GM18520 (cell line): Measurements from ENCODE around the gene TLE1.
A peak's percentile ranks its signal among the peaks of the same experiment; 100 is the strongest.

Experiments
- ATAC-seq: cut with Tn5 transposase; IDR thresholded peaks from one replicate; pipeline ENCODE4 v1.9.1; 2021; ENCODE audit not compliant: unreplicated experiment

TLE1 gene

DNA sequence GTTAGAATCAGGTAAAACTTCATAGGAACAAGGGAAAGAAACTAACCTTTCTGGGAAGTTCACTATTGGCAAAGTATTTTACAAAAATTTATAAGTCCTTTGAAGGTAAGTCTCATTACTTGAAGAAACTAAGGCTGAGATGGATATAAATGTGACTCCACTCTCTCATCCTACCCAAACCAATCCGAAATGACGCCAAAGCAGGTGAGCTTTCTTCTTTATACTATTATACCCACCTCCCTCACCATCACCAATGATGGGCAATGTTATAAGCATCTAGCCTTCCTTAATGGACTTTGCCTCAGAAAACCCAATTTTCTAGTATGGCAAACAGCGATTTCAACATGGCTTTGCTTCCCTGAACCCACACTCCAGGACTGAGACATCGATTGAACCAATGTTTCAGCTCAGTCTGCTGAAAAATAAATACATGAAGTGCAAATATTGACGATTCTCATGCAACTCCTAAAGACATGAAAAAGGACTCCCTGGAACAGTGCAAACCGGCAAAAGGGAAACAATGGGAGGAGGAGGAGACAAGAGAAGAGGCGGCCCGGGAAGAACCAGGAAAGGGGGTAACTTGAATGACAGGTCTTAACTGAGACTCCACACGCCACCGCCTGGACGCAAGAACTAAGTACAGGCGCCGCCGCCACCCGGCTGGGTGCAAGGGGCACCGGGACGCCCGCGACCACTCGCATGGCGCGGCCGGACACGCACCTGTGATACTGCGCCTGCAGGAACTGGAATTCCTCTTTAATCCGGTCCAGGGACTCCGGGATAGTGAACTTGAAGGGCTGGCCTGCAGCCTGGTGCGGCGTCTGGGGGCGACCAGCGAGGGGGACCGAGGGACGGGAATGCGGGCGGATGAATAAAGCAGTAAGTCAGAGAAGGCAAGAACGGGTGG is 2.5 kb downstream of the TLE1 start:
- peak; percentile 18 for ATAC-seq

DNA sequence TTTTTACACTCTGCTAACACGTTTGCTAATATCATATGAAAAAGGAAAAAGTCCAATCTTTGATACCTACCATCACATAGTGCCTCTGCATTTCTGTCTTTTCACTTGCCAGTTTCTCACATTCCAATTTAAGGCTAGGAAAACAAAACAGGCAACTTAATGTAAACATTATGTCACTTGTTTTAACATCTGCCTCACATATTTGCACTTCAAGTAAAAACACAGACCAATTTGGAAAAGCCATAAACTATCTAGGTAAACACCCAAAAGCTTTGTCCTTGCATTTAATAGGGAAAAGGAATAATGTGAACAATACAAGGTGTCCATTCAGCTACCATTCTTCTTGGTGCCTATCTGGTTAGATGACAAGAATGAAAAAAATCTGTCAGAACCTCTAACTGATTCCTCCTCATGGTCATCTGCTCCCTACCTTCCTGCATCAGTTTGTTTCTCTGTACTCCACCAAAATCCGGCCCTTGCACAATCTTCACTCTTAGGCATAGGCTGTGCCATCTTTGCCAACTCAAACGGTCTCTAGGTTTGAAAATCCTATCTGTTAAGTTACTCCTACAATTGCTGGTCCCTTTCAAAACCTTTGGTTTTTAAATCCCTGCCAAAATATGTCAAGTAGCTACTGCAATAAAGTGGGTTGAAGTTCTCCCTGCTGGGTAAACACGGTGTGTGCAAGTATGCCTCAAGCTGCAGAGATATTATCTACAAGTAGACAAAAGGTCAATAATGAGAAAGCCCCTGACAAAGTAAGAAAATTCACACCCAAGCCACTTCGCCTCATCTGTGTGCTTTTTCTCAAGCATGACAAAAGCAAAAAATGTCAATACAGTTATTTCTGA is 3.4 kb downstream of the TLE1 start:
- no peak for ATAC-seq

DNA sequence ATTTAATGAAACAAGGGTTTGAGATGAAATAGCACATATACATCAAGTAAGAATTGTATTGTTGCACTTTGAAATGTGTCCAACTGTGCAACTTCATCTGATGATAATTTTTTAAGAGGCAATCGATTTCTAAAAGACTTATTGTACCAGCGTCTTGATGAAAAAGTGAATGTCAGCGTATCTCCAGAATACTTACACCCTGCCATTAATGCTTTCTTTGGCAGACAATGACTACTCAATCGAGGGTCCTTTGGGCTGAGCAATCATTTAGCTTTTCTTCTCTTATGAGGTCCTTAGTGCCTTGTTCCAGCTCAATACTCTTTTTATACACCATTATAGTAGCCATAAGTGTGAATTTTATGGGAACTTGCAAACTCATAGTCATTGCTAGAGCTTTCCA is 4.7 kb downstream of the TLE1 start:
- no peak for ATAC-seq

DNA sequence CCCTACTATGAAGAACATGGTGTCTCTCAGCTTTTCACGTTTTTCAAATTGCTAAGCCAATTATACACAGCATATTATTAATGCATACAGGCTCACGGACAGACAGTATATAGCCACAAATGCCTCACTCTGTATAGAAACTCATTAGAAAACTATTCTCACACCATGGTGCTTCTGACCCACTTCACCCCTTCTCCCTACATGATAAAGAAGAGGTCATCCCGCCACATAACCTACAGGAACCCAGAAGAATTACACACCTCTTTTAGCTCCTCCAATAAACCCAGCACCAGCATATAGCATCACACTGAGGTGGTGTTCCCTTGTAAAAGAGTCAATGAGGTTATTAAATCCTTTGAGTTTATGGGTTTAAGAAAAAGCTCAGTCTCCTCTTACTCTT is 5.6 kb downstream of the TLE1 start:
- ATAC-seq = no peak

DNA sequence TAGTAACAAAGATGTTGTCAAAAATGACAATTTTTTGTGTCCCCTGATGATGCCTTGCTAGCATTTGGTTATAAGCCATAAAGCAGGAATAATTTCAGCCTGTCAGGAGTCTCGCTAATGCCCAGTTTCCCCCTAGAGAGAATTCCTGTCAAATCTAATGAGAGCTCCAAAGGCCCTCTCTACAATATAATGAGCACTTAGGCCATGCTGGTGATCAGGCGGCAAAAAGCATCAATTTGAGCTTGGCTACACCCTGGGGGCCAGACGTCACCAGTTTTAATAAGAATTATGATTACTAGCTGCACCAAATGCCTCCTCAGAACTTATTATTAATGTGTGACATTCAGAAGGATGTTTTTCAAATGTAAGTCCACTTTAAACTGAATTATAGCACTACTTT is 6.1 kb downstream of the TLE1 start:
- no peak for ATAC-seq

DNA sequence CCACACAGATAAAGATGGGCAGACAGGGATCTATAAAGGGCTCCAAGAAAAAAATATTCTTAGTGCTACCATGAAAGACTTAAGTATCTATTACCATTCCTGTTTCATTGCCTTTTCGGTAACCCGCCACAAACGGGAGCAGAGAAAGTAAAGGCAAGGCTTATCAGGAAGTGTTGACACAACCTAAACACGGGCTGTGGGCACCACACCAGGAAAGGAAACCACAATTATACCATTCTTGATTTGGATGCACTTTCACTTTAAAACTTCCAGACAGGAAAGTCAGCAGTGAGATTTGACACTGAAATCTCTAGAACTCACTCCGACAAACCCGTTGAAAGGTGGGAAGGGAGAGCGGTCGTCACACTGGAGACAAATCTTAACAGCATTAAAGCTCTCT is 6.5 kb downstream of the TLE1 start:
- no peak for ATAC-seq

DNA sequence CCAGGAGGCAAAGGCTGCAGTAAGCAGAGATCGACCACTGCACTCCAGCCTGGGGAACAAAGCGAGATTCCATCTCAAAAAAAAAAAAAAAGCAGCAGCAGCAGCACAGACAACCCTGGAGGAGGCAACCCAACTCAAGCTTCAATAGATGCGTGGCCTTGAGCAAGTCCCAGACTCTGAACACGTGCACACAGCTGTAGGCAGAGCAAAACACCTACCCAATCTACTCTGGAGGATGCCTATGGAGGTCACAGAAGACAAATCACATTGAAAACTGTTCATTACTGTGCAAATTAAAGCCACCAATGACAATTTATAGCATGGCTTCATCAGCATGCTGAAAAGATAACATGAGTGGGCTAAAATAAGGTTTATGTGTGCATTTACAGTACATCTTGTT is 7.2 kb downstream of the TLE1 start:
- no peak for ATAC-seq

DNA sequence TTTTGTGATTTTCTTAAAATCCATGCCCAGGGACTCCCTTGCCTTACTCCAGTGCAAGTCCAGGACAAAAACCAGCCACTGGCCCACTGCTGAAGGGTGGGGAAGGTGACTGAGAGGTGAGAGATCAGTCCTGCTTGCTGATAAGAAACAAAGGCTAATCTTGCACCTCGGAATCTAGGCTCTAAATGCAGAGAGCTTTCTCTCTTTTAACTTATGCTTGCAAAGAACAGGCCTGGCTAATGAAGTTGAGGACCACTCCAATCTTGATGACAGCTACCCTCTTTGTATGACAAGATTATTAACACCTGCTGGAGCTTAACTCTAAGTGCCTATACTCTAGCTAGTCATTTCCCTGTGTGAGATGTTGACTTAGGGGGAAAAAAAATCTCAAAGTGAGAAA is 8.8 kb downstream of the TLE1 start:
- ATAC-seq = no peak

DNA sequence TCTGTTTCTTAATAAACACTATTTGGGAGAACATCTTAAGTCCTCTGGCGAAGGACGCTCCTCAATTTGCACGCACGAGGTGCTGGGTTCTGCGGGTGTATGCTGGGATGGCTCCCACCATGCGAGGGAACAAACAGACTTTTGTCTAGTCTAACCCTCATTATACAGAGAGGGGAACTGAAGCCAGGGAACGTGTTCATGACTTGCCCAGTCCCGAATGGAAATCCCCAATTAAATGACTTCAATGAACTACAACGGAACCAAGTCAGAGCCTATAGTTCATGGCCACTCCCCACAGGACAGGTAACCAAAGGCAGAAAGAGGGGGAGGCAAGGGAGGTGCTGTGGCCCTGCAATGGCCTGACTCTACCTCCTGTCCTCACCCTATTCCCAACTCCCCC is 9.3 kb downstream of the TLE1 start:
- no peak for ATAC-seq

DNA sequence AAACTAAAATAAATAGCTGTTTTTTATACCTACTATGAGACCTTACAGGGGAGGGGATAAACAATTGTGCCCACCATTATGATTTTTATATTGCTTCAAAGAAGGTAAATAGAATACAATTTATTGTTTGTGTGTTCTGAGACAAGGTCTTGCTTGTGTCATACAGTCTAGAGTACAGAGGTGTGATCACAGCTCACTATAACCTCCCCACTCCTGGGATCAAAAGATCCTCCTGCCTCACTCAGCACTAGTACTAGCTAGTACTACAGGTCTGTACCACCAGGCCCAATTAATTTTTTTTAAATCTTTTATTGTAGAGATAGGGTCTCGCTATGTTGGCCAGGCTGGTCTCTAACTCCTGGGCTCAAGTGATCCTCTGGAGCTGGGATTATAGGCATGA is 11.3 kb downstream of the TLE1 start:
- no peak for ATAC-seq

DNA sequence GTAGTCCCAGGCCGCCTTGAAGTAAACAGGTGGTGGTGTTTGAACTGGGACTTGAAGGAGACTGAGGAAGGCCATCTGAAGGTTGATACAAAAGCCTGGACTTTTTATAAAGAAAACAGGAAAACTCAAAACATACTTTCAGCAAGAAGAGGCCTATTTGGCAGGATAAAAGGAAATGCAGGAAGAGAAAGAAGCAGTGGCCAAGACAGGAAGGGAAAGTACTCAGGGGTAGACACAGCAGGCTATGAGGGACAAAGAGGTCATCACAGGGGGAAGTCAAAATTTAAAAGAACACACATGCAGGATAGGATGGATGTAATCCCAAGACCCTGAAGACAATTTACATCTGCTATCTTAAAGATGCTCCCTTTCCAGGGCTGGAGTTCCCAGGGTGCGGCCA is 13.0 kb downstream of the TLE1 start:
- ATAC-seq = no peak

DNA sequence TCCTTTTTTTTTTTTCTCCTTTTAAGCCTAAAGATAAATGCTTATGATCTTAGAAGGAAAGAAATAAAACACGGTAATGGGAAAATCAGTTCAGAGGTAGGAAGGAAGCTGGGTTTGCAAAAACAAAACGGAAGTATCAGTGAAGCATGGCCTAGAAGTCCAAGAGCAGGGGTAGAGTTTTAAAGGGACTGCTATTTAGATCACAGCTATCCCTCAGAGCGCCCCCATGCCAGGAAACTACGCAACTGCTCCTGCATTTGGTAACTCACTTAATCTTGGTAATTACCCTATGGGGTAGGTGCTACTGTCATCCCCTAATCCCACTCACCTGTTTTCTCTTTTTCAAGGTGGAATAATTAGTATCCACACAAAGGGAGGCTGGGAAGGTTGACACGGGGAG is 16.0 kb downstream of the TLE1 start:
- ATAC-seq = no peak

DNA sequence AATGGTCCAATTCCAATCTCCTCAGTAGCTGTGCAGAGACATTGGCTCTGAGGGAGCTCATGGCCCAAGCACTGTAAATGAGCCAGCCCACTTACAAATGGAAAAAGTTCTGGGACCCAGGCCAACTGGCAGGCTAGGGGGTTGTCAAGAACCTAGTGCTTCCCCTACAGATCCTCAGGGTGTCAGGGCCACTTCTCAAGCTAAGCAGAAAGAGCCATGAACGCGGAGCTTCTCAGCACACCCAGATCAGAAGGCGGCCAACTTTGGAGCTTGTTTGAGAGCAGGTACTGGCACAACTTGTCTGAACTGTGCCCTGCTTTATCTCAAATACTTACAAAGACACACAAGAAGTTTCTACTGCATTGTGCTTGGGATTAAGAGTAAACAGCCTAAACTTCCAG is 17.5 kb downstream of the TLE1 start:
- no peak for ATAC-seq

DNA sequence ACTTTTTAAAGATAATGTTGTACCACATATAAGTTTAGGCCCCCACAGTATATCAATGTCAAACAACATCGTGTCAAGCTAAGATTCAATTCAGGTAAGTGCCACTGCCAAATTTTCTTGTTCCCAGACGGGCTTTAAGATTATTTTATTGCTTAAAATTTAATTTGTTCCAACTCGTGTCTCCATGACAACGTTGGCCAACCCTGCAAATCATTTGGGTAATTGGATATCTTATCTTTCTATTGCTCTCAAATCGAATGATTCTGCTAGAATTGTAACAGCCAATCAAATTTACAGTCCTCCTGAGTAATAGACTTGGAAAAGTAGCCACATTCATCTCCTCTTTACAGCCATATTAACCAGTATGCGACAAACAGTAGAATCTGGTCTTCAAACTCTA is 19.5 kb downstream of the TLE1 start:
- no peak for ATAC-seq

DNA sequence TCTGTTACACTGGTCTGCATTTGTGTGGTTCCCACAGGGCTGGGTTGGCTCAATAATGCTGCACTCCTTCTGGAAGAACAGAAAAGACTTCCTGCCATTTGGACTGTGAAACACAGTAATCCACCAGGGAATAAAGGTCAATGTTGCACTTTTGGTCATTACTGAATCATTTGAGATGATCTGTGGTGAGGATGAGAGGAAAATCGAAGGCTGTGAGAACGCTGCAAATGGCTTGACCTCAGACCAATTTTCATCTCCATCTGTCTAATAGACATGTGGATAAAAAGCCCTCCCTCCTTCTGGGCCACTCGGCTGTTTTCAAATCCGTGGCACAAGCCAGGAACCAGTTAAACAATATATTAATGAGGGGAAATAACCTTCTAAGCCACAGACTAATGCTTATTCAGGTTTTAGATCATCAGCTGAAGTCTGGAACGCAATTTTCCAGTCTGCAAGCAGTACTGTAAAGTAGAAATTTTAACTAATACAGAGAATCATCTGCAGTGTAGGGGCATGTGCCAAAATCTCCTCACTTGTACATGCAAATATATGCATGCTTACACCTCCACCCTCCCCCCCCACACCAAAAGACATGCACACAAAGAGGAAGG is 20.2 kb downstream of the TLE1 start:
- peak; percentile 62 for ATAC-seq

DNA sequence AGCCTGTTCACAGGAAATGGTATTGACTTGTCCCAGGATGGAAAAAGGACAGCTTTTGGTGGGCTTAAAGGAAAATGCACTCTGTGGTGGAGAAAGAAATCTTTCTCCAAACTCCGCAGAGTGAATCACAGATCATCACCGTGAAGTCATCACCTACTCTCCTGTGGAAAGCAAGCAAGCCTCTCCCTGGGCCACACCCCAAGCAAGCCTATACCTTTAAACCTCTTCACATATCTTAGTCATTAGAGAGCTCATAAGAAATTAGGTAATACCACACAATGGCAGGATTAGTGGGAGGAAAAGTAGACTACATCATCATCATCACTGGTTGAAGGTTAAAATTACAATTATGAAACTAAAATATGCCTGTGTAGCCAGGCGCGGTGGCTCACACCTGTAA is 23.2 kb downstream of the TLE1 start:
- no peak for ATAC-seq

DNA sequence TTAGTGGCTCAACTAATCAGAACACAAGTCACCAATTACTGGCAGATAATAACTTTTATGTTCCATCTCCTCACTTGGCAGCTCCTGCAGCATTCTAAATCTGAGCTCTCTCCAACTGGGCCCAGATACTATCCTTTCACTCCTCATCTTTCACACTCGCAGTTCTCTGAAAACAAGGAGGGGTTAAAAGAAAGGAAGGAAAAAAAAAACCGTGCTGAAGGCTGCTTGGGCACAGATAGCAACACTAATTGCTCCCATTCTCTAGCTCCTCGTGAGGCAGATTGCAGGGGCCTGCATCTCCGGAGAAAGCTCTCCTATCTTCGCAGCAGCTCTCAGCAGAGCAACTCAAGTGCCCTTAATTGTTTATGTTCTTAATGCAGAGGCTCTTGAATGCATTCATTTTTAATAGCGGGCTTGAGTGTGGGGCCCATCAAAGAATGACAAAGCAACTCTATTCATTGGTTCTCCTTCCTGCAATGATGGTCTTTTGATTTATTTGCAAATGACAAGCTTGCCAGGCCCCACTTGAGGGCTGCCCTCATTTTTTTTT is 23.9 kb downstream of the TLE1 start:
- no peak for ATAC-seq

DNA sequence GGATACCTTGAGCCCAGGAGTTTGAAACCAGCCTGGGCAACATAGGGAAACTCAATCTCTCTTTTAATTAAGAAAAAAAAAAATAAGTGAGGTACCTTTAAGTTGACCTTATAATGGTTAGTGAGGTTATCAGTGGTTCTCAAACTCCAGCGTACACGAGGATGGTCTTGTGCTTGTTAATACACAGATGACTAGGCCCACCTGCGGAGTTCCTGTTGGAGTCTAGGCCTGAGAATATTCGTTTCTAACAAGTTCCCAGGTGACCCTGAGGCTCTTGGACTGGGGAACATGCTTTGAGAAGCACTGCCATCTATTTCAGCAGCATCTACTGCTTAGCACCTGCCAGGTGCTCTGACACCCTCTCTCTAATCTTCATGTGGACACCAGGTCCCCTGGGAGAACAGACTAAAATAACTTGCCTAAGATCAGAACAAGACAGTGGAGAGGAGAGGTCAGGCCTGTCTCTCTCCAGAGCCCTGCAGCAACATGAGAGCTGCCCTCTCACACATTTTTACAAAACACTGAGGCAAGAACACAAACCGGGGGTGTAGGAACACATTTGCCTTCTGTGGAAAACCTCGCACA is 24.6 kb downstream of the TLE1 start:
- peak; percentile 45 for ATAC-seq

DNA sequence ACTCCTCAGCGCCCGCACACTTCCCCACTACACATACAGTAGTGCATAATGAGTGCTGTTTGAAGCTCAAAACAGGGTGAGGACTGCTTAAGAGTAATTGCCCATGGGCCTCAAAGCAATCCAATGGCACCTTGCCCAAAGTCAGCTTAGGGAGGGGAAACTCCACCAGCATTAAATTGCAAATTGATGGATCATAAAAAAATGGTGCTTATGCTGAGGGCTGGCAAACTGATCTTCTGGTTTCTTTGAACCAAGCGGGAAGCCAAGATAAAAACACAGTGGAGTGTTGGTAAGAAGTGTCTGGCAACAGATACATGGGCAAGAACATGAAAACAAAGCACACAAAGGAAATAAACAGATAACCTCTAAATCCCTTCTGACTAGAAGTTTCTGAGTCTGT is 28.0 kb downstream of the TLE1 start:
- ATAC-seq = no peak

DNA sequence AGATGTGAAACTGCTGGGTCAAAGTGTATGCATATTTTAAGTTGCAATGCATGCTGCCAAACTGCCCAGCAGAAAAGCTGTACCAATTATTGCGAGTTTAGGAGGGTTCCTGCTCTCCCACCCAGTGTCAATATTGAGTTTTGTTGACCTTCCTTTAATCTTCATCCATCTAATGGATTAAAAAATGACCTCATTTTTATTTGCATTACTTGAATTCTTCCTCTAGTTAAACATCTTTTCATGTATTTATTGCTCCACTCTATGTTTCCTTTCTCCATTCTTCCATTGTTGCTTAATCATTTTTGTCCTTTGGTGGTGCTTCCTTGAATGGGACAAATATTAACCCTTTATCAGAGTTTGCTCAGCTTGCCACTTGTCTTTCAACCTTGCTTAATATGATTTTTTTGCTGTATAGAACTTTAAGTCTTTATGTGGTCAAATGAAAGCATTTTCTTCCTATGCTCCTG is 32.4 kb downstream of the TLE1 start:
- no peak for ATAC-seq

DNA sequence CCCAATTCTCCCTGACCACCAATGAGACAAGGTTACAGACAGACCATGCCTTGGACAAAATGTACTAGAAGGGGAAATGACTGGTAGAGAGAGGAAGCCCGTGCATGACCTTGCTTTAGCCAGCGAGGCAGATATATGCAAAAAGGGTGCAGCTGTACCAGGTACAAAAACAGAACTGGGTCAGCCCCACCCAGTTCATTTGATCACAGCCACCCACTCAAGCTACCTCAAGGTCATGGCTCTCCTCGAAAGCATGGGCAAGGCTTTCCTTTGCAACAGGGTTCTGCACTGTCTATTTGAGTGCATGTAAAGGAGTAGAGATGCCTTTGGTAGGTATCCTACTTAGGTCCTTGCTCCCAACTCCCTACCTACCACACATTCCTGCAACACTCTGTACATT is 33.3 kb downstream of the TLE1 start:
- peak; percentile 88 for ATAC-seq
